Pons (tissue), 1 donor: ENCODE data around the gene AFTPH.
A peak's percentile ranks its signal among the peaks of the same experiment; 100 is the strongest.

Experiments
- DNase-seq: peaks from one replicate; pipeline ENCODE4 v3.0.0-alpha.2; 2016; ENCODE audit warnings: low spot score

Gene AFTPH

GRCh38 chr2:64542071-64543007, 18.2 kb downstream of the AFTPH start:
- no peak for DNase-seq

- DNase-seq, result no peak
Measured at GRCh38 chr2:64543008-64543697, 19.0 kb downstream of the AFTPH start.

GRCh38 chr2:64548761-64549160, 24.6 kb downstream of the AFTPH start:
- no peak for DNase-seq

DNA sequence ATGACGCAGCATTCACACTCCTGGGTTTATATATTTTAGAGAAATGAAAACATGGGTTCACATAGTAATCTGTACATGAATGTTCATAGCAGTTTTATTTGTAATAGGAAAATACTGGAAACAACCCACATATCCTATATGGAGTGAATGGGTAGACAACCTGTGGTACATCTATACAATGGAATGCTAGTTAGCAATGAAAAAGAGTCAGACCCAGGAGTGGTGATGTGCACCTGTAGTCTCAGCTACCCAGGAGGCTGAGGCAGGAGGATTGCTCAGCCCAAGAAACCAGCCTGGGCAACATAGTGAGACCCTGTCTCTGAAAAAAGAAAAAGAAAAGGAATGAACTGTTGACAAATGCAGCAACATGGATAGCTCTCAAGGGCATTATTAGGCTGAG, 25.9 kb downstream of the AFTPH start:
- no peak for DNase-seq

DNA sequence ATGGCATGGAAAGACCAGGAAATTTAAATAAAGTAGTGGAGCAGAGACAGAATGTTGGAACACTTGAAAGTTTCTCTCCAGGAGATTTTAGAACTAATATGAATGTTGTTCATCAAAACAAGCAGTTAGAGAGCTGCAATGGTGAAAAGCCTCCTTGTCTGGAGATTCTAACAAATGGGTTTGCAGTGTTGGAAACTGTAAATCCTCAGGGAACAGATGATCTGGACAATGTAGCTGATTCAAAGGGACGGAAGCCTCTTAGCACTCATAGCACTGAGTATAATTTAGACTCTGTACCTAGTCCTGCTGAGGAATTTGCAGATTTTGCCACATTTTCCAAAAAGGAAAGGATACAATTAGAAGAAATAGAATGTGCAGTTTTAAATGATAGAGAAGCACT, 27.7 kb downstream of the AFTPH start:
- peak; percentile 52 for DNase-seq

DNA sequence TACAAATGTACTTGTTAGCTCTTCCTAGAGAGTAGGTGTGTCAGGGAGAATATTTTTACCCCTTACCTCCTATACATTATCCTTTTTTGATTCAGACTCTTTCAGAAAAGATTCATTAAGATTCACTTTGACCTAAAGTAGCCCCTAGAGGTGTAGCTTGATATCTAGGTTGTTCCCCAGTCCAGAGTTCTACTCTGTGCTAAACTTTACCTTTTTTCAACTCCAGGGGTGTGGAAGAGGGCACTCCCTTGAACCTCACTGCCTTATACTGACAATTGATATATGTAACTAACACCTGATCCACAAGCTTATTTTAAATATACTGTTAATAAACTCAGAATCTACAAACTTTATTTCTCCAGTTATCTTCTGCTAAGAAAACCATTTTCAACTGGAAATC, 30.0 kb downstream of the AFTPH start:
- no peak for DNase-seq

GRCh38 chr2:64558445-64559081, 34.4 kb downstream of the AFTPH start:
- DNase-seq, result no peak

DNA sequence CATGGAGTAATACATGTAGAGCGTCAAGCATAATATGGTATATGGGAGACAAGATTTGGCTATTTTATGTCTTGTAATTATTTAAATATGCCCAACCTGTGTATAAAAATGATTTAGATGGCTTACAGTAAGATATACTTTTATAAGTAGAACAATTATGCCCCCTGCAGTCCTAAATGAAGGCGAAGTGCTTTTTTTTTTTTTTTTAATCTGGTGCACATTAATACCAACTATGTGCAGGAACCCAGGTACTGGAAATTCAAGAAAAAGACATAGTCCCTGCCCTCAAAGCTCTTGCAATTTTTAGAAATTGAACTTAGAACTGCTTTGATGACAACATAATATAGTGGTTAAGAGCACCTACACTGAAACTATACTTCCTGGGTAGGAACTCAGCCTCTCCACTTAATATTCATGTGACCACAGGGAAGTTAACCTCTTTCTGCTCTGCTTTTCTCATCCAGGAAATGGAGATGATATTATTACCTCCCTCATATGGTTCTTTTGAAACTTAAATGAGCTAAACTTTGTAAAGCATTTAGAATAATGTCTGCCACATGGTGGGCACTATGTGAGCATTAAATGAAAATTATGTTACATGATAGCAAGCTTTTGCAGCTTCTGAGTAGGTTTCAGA, 38.1 kb downstream of the AFTPH start:
- DNase-seq, result no peak

GRCh38 chr2:64563436-64563938, 39.4 kb downstream of the AFTPH start:
- no peak for DNase-seq

DNA sequence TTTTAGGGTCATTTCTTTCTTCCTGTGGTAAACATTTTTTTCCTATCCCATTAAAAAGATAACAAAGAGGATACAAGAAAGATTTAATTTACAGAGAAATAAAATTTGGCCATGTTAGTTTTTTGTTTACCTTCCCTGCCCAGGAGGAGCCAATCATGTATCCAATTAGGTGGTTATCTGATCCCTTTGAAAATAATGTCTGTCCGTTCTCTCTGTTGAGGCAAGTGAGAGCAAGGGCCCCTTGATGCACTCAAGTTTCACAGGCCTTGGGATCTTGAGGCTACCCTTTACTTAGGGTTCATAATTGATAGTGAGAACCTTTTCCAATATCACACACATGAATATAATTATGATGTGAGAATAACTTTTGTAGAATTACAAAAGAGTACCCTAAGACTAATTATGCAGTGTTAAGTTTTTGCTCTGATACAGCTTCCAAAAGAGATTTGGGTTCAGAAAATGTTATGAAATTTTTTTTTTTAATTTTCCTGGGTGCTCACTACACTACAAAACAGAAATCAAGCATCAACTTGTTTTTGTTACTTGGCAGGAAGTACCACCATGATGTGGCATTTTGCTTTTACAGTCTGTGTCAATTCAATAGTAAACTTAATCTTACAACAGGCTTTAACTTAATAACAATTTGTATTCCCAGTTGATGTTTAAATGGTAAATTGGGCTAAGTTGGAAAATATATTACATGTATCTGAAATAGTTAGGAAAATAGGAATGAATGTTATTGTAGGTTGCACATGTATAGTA, 42.0 kb downstream of the AFTPH start:
- no peak for DNase-seq

DNA sequence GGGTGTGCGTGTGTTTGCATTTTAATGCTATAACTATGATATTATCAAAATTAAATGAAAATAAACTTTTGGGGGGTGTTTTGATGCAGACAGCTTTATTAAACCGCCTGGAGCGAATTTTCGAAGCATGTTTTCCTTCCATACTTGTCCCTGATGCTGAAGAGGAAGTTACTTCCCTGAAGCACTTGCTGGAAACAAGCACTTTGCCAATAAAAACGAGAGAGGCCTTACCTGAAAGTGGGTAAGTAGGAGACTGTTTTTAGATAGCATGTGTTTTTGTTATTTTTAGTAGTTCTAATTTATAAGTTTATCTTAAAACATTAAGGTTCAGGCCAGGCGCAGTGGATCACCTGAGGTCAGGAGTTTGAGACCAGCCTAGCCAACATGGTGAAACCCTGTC, 43.3 kb downstream of the AFTPH start:
- no peak for DNase-seq

- no peak for DNase-seq
Measured at GRCh38 chr2:64568836-64569235, 44.7 kb downstream of the AFTPH start.

- no peak for DNase-seq
Measured at GRCh38 chr2:64574871-64575270, 50.7 kb downstream of the AFTPH start.

GRCh38 chr2:64581018-64581417, 56.9 kb downstream of the AFTPH start:
- no peak for DNase-seq

- DNase-seq, result no peak
Measured at GRCh38 chr2:64581777-64582539, 57.8 kb downstream of the AFTPH start.

DNA sequence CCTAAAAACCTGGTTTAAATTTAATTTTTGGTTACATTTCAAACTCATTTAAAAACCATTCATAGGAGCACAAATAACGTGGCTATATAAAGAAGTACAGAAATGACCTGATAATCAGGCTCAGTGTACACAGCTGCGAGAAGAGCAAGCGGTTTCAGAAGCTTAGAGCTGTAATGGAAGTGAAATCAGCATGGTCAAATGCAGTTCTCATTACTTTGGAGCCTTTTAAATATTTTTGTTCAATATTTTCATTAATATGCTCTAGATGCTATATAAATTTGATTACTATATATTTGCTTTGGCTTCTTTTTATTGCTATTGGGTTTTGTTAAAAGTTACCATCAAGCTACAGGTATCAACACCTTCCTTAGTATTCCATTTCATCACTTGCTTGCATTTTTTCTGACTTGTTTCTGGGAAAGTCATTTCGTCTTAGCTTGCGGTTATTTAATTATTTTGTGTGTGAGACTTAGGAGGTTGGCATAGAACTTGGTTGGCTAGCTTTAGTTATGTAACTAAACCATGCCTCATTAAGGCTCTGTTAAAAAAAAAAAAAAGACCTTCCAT, 58.7 kb downstream of the AFTPH start:
- DNase-seq, result no peak

DNA sequence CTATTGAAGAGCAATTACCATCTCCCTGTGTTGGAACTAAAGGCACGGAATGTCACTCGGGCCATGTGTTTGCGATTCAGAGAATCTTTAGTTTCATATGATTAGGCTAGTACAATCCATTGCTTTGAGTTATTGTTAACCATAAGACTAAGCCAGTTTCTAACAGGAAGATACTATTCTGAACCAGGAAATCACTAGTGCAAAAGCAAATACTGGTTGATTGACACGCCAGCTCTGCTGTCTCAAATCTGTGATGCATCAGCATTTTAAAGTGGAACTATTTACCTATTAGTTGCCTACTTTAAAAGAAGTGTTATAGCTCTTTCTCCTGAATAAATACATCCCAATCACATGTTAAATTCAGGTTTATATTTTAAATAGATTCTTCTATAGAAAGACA, 61.9 kb downstream of the AFTPH start:
- DNase-seq, result no peak

DNA sequence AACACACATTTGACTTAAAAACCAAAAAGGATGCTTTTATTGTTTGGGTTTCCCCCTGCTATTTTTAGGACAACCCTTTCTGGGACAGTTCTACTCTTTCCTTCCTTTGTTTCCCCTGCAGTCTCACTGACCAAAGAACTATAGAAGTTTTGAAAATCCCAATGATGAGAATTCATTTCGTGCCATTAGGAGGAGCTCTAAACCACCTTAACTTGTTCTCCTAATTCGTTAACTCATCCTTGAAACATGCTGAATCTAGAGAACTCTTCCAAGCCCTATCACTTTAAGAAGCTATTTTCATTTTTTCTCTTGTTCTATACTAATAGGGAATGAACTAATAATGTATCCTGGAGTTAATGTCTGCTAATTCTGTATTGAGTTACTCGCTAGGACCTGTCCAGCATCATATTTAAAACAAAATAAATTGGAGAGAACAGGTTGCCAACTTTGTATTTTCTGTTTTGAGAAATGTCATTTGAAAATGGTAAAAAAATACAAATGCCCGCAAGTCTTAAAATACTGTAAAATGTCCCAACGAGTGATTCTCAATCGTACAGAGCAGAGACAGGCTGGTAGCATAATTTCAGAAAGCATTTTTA, 62.9 kb downstream of the AFTPH start:
- DNase-seq, result peak; percentile 82

DNA sequence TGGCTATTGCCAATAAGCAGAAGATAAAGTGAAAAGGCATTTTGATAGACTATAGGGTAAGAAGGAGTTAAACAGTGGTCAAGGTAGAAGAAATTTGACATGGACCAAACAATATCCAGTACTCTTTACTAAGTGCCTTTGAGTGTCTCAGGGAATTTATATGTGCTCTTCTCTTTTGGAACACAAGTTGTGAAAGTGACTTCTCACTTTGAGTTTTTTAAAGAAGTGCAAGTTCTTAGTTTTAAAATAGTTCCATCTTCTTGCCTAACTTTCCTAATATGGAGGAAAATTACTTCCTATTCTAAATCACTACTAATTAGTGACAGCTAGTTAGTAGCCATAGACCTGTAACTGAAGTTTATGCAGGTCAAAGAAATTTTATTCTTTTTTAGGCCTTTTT, 63.4 kb downstream of the AFTPH start:
- DNase-seq, result peak; percentile 25

DNA sequence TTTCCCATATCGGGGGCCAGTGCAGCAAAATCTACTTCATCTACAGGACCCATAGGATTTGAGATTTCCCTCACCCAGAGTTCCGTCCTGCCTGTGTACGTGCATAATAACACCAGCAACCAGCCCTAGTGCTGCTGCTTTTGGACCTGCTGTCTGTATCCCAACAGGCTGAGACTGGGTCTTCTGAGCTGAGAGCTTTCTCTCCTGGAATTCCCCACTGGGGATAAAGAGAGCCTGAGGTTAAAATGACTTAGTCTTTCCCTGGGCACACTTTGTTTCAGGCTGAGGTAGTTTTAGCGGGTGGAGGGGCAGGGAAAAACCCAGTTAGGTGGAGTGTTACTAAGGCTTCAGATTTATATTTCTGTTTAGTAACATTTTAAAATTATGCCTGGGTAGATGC, 67.1 kb downstream of the AFTPH start:
- DNase-seq, result no peak
